Middle frontal gyrus (tissue), 1 donor: ENCODE results near the gene AGFG2.
"Not testable (repeated sequence)": the region's sequence is repeated elsewhere in the genome, so short reads cannot be mapped to it uniquely, and the experiment has no call there.

ENCODE experiments used
- DNase-seq: peaks from one replicate; pipeline ENCODE4 v3.0.0-alpha.2; 2015; ENCODE audit warnings: low spot score; ENCODE audit errors: extremely low spot score

AGFG2 gene

DNA sequence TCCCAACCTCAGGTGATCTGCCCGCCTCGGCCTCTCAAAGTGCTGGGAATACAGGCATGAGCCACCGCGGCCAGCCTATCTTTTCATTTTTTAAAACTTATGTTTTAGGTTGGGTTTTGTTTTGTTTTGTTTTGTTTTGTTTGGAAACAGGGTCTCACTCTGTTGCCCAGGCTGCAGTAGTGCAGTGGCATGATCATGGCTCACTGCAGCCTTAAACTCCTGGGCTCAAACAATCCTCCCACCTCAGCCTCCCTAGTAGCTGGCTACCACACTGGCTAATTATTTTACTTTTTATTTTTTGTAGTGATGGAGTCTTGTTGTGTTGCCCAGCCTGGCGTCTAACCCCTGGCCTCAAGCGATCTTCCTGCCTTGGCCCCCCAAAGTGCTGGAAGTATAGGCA is 19.4 kb upstream of the AGFG2 start:
- no peak for DNase-seq

DNA sequence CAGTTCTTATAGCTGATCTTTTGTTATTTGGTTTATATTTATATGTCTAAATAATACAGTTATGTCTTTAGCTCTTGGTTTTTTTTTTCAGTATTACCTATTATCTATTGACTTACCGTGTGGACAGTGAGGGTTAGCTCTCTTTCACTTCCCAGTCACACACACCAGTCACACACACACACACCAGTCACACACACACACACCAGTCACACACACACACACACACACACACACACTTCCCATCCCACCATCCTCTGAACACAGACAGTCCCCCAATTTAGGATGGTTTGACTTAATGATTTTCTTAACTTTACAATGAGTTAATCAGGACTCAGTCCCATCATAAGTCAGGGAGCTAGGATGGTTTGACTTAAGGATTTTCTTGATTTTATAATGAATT is 18.9 kb upstream of the AGFG2 start:
- no peak for DNase-seq

DNA sequence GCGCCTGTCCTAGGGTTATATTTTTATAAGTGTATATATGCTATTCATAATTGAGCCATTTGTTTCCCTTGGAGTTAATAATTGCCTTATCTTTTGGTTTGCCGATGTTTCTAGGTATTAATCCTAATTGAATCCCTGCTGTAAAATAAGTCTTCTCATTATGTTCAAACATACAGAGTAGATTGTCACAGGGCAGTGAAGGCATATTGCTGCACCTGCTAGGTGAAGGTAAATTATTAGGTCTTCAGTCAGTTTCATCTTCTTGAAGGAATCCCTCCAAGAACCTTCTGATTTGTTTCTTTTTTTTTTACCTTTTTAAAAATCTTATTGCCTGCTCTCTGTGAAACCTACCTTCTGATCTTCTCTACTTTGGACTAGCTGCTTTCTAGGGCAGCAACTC is 17.9 kb upstream of the AGFG2 start:
- DNase-seq: no peak

DNA sequence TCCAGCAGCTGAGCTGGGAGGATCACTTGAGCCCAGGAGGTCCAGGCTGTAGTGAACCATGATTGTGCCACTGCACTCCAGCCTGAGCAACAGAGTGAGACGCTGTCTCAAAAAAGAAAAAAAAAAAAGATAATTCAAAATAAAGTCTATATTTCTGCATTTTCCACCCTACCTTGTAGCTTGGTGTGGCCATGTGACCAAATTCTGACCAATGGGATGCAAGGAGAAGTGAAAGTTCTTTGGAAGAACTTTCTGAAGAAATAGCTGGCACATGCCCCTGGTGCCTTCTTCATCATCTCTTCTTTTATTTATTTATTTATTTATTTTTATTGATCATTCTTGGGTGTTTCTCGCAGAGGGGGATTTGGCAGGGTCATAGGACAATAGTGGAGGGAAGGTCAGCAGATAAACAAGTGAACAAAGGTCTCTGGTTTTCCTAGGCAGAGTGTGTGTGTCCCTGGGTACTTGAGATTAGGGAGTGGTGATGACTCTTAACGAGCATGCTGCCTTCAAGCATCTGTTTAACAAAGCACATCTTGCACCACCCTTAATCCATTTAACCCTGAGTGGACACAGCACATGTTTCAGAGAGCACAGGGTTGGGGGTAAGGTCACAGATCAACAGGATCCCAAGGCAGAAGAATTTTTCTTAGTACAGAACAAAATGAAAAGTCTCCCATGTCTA is 17.0 kb upstream of the AGFG2 start:
- not testable (repeated sequence) for DNase-seq

DNA sequence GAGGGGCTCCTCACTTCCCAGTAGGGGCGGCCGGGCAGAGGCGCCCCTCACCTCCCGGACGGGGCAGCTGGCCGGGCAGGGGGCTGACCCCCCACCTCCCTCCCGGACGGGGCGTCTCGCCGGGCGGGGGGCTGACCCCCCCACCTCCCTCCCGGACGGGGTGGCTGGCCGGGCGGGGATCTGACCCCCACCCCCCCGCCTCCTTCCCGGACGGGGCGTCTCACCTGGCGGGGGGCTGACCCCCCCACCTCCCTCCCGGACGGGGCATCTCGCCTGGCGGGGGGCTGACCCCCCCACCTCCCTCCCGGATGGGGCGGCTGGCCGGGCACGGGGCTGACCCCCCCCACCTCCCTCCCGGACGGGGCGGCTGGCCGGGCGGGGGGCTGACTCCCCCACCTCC is 15.8 kb upstream of the AGFG2 start:
- DNase-seq: not testable (repeated sequence)

DNA sequence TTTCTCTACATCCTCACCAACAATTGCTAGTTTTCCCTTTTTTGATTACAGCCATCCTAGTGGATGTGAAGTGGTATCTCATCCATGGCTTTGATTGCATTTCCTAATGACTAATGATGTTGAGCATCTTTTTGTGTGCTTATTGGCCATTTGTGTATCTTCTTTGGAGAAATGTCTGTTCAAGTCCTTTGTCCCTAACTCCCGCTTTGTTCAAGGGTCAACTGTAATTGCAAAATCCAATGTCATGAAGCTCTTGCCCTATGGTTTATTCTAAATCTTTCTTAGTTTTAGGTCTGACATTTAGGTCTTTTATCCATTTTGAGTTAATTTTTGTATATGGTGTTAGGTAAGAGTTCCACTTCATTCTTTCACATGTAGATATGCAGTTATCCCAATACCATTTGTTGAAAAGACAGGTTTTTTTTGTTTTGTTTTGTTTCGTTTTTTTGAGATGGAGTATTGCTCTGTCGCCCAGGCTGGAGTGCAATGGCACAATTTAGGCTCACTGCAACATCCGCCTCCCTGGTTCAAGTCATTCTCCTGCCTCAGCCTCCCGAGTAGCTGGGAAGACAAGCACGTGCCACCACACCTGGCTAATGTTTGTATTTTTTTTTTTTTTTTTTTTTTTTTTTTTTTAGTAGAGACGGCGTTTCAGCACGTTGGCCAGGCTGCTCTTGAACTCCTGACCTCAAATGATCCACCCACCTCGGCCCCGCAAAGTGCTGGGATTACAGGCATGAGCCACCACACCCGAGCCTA is 10.7 kb upstream of the AGFG2 start:
- DNase-seq: not testable (repeated sequence)

DNA sequence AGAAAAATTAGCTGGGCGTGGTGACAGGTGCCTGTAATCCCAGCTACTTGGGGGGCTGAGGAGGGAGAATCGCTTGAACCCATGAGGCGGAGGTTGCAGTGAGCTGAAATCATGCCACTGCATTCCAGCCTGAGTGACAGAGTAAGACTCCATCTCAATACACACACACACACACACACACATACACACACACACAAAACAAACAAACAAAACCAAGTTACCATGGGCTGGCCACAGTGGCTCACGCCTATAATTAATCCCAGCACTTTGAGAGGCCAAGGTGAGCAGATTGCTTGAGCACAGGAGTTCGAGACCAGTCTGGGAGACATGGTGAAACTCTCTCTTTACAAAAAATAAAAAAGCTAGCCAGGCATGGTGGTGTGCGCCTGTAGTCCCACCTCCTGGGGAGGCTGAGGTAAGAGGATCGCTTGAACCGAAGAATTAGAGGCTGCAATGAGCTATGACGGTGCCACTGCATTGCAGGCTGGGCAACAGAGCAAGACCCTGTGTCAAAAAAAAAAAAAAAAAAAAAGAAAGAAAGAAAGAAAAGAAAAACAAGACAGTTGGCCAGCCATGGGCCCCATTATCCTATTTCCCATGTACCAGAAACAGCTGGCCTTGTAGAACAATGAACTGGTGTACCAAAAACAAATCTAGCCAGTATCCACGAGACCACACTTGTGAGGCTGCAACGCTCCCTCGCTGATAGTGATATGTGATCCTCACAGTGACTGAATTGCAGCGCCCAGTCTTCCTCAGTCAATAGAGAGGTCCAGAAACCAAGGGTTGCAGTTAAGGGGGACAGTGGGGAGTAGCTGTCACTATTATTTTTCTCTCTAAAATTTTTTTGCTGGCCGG is 6.6 kb upstream of the AGFG2 start:
- no peak for DNase-seq

DNA sequence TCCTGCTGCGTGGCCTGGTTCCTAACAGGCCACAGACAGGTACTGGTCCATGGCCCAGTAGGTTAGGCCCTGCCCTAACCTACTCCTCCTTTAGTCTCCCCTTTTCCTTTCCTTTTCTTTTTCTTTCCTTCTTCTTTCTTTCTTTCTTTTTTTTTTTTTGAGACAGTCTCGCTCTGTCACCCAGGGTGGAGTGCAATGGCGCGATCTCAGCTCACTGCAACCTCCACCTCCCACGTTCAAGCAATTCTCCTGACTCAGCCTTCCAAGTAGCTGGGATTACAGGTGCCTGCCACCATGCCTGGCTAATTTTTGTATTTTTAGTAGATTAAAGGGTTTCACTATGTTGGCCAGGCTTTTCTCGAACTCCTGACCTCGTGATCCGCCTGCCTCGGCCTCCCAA is 3.0 kb upstream of the AGFG2 start:
- DNase-seq: not testable (repeated sequence)

DNA sequence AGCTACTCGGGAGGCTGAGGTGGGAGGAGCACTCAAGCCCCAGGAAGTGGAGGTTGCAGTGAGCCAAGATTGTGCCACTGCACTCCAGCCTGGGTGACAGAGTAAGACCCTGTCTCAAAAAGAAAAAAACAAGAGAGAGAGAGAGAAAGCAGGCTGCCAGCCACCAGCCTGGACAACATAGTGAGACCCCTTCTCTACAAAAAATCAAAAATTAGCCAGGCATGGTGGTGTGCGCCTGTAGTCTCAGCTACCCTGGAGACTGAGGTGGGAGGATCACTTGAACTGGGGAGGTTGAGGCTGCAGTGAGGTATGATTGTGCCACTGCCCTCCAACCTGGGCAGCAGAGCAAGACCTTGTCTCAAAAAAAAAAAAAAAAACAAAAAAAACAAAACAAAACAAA is 2.3 kb upstream of the AGFG2 start:
- DNase-seq: not testable (repeated sequence)

DNA sequence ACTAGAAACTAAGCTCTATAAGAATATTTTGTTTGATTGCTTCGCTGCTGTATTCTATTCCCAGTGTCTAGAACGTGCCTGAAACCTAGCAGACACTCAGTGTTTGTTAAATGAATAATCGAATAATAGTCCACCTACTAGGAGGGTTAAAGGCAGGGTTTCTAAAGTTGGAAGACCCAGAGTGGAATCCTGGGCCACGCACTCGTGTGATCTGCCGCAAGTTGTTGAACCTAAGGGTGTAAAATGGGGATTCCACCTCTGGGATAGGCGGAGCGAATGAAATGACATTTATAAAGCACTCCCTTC is 702 bp upstream of the AGFG2 start:
- no peak for DNase-seq

DNA sequence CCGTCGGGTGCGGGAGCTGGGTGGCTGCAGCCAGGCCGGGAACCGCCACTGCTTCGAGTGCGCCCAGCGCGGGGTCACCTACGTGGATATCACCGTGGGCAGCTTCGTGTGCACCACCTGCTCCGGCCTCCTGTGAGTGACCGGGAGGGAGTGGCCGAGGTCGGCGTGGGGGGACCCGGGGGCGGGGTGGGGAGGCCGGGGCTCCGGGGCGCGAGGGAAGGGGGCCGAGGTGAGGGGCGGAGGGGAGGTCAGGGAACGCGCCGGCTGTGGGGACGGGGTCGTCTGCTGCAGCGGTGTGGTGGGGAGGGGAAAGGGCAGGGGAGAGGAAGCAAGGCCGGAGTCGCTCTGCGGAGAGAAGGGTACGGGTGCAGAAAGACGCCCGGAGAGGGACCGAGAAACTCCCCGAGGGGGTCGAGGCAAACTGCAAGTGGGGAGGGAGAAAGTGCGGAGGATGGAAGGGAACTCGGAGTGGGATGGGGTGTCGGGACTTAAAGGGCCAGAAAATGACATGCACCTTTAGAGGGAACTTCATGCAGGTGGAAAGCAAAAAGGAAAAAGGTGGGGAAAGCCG is 518 bp downstream of the AGFG2 start:
- no peak for DNase-seq

DNA sequence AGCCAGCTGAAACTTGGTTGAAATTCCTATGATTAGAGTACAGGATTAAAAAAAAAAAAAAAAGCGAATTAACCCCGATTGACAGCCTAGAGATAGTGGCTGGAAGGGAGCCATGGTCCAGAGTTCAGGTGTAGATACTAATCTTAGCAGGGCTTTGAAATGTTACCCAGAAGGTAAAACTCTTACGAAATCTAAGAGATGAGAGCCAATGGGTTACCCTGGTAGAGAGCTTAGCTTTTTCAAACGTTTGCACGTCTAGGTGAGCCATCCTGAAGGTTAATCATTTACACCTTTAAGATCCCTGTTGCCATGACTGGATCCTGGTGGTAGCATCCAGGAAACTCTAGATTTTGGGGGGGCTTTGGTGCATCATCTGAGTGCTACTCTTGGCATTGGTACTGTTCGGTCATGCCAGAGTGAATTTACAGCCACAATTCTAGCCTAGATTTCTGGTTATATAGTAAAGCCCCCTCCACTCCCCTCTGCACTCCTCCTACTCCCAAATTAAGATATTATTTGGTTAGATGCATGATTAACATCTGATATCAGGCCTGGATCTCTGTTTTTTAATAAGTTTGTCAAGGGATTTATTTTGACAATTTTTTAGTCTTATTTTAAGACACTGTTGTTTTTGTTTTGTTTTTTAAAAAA is 1.2 kb downstream of the AGFG2 start:
- no peak for DNase-seq

DNA sequence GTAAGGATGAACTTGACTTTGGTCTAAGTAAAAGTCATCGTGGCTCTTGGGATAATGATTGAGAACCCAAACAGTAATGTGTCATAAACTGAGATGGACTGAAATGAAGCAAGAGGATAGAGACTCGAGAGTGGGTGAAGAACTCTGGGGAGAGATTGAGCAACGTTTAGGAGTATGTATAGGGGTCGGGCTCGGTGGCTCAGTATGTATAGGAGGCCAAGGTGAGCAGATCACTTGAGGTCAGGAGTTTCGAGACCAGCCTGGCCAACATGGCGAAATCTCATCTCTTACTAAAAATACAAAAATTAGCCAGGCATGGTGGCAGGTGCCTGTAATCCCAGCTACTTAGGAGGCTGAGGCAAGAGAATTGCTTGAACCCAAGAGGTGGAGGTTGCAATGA is 2.3 kb downstream of the AGFG2 start:
- DNase-seq: not testable (repeated sequence)

DNA sequence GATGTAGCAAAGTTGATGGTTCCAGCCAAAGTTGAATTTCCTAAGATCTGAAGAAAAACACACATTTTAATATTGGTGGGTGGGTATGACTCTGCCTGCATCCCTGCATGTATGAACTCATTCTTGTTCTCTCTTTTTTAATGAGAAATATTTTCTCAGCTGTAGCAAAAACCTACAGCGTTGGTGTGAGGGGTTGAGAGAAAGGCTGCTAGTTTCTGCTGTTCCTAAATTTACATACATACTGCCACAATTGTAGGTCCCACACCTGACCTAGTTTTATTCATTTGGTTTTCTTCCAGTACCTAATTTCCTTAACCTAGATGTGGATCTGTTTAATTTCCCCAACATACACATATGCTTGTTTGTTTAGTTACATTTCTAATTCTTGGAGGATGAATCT is 4.6 kb downstream of the AGFG2 start:
- no peak for DNase-seq

DNA sequence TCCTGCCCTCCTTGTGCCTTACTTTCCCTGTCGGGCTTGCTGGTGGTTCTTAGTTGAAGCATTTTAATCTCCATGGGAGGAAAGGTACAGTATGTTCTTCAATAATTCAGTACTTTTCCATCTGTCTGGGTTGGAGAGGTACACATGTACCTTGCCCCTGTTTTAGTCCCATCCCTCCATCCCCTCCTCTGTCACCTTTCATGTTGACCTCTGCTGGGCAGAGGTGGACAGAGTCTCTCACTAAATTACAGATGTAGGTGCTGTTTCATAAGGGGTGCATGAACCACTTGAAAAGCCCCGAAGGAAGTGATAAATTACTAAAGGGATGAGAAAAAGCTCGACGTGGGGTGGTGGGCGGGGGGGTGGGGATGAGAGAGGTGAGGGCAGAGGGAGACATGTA is 5.4 kb downstream of the AGFG2 start:
- DNase-seq: no peak

DNA sequence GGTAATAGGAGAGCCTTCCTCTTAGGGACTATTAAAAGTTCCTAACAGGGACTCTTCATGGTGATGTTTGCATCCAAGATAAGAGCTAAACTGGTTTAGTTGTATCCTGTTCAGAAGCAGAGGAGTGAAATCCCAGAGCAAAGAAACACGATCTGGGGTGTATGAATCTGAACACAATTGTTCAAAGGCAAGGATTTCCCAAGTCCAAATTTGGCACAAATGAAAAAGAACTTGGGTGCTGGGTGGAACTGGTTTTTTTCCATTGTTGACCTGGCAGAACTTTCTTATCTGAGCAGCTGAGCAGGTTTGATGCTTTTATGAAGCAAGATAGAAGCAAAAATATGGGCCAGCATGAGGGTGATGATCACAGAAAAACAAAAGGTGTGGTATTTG is 6.0 kb downstream of the AGFG2 start:
- no peak for DNase-seq

DNA sequence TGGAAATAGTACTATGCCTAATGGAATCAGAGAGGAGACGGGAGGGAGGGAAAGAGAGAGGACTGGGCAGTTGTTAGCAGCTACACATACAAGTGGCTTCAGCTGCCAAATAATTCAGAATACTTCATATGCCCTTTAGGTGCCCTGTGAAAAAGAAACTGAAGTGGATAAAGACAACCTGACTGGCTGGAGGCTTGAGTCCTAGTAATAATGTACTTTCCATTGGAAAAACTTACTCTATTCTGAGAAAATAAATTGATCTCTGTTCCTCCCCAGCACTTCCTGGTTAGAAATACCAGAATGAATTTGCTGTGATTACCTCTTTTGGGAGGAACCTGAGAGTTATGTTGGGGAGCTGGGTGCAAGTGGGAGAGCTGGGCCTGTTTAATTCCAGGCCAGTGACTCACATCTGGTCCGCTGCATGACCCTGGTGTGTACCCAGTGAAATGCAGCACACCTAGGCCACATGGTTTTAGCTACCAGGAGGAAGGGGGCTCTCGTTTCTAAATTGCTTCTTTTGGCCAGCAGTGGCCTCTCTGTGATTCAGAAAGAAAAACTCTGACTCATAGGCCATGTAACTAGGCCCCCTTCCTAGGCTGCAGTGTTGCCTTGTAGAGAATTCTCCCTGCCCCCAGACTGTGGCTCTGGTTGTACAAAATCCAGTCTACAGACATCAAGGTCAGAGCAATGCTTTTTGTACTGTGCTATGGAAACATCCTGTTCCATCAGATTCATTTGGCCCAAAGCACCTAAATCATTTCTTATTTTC is 6.5 kb downstream of the AGFG2 start:
- no peak for DNase-seq

DNA sequence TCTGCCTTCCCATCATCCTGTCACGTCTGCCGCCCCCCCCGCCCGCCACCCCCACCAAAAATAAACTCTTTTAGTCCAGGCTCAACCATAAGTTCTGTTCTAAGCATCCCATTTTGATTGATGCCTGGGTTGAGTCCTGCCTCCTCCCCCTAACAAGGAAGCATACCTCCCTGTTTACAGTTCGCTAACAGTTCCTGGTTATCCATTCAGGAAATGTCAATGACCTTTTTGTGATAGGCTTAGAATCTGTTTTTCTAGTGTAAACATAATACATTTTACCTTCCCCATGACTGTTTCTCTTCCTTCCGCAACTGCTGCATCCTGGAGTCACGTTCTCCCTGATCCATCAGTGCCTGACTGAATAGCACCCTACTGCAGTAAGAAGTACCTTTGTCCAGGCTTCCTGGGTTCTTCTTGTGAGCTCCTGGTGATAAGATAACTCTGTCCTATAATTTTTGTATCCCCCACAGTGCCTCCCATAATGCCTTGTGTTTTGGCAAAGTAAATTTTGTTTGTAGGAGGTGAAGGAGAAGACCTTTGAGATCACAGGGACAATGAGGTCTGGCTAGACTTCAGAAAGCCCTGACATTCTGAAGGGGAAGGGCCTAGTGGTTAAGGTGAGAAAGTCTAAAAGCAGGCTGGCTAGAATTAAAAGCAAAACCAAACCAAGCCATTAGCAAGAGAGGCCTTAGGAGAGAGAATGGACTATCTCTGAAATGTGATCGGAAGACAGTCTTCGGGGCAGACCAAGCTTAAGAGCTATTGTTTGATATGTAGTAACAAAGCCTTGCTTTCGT is 7.3 kb downstream of the AGFG2 start:
- DNase-seq: no peak

DNA sequence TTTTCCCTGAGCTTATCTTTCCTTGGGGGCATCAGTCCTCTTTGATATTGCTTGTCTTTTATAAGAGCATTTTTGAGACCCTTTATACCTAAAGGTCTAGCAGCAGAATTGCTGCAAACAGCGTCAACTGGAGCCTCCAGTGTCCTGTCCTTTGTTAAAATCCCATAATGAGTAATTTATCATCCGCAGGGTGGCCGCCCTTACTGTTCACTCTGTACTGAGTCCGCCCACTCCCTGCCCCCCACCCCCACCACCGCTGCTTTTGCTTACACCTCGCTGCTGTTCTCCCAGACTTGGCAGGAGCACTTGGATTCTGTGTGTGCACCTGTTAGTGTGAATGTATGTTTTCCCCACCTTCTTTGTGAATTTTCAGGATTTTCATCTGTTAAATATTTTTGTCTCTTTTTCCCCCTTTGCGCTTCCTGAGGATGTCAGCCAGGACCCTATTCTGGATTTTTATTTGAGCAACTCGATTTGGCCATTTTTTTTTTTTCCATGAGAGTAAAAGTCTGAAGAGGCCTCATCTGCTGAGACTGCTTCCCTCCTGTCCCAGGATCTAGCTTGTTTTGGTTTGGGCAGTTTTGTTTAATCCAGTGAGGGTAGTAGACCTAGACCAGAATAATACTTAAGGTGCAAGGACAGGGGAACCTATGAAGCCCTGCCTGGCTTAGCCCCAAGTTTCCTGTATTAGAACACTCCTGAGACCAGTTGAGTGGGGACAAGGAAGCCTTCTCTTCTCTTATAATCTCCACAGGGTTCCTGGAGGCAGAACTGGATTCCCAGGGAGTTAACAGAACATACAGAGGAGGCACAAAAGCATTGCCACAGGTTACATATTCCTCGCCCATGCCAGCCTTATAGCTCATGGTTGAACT is 8.2 kb downstream of the AGFG2 start:
- DNase-seq: no peak
